RWPE2 (cell line): Measurements from ENCODE around the gene KCND1.
A peak's percentile ranks its signal among the peaks of the same experiment; 100 is the strongest.

Source experiments
- ATAC-seq: fragments of 200-7000 bp; cut with Tn5 transposase; 3 replicates; pipeline ENCODE4 v1.9.1; 2021; ENCODE audit warnings: low read depth
- DNase-seq: peaks from one replicate; pipeline ENCODE4 v3.0.0-alpha.2; 2020; ENCODE audit warnings: low spot score
- H3K27ac ChIP-seq: fragments of 450-650 bp; 2 replicates; pipeline ENCODE4 v1.5.1; 2017; ENCODE audit warnings: mild to moderate bottlenecking; ENCODE audit not compliant: poor library complexity, severe bottlenecking
- H3K27me3 ChIP-seq: fragments of 250-450 bp; sonication (Bioruptor Pico); 2 replicates; pipeline ENCODE4 v1.5.1; 2021; ENCODE audit warnings: mild to moderate bottlenecking, moderate library complexity; ENCODE audit not compliant: insufficient read depth, poor library complexity, severe bottlenecking
- H3K36me3 ChIP-seq: fragments of 250-450 bp; sonication (Bioruptor Pico); 2 replicates; pipeline ENCODE4 v1.5.1; 2020; ENCODE audit warnings: low read depth, mild to moderate bottlenecking, moderate library complexity
- H3K4me1 ChIP-seq: fragments of 250-450 bp; sonication (Bioruptor Pico); 2 replicates; pipeline ENCODE4 v1.5.1; 2021; ENCODE audit warnings: mild to moderate bottlenecking, moderate library complexity; ENCODE audit not compliant: insufficient read depth, poor library complexity, severe bottlenecking
- H3K4me3 ChIP-seq: fragments of 250-450 bp; sonication (Bioruptor Pico); 2 replicates; pipeline ENCODE4 v1.5.1; 2021; ENCODE audit warnings: mild to moderate bottlenecking, moderate library complexity; ENCODE audit not compliant: severe bottlenecking
- H3K9me3 ChIP-seq: fragments of 250-450 bp; sonication (Bioruptor Pico); 2 replicates; pipeline ENCODE4 v1.5.1; 2021; ENCODE audit warnings: mild to moderate bottlenecking, moderate library complexity; ENCODE audit not compliant: severe bottlenecking
- TF ChIP-seq, protein P1 (sequence below): fragments of 450-650 bp; IDR thresholded peaks from one replicate; pipeline ENCODE4 v1.5.1; 2017; ENCODE audit warnings: mild to moderate bottlenecking, moderate library complexity; ENCODE audit not compliant: poor library complexity, severe bottlenecking

KCND1 gene

GRCh38 chrX:48966796-48967579 is 4.7 kb downstream of the KCND1 start:
- no peak overlapping the region for H3K27ac ChIP-seq
- TF ChIP-seq, protein P1, sequence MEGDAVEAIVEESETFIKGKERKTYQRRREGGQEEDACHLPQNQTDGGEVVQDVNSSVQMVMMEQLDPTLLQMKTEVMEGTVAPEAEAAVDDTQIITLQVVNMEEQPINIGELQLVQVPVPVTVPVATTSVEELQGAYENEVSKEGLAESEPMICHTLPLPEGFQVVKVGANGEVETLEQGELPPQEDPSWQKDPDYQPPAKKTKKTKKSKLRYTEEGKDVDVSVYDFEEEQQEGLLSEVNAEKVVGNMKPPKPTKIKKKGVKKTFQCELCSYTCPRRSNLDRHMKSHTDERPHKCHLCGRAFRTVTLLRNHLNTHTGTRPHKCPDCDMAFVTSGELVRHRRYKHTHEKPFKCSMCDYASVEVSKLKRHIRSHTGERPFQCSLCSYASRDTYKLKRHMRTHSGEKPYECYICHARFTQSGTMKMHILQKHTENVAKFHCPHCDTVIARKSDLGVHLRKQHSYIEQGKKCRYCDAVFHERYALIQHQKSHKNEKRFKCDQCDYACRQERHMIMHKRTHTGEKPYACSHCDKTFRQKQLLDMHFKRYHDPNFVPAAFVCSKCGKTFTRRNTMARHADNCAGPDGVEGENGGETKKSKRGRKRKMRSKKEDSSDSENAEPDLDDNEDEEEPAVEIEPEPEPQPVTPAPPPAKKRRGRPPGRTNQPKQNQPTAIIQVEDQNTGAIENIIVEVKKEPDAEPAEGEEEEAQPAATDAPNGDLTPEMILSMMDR, result no peak
- H3K36me3 ChIP-seq, result no peaks in the 10 kb centered on the region
- H3K4me3 ChIP-seq, result no peak overlapping the region
- no peaks in the 10 kb centered on the region for H3K27me3 ChIP-seq
- no peaks in the 10 kb centered on the region for H3K4me1 ChIP-seq
- no peaks in the 10 kb centered on the region for H3K9me3 ChIP-seq
- no peak for DNase-seq
- ATAC-seq, result no peak; the same call in 2 of the 3 replicates

GRCh38 chrX:48965959-48966358 is 5.7 kb downstream of the KCND1 start:
- H3K4me1 ChIP-seq, result no peaks in the 10 kb centered on the region
- no peaks in the 10 kb centered on the region for H3K36me3 ChIP-seq
- ATAC-seq (no peak), DNase-seq (no peak)
- no peak overlapping the region for H3K27ac ChIP-seq
- H3K4me3 ChIP-seq, result no peak overlapping the region
- TF ChIP-seq, protein P1, result no peak
- no peaks in the 10 kb centered on the region for H3K27me3 ChIP-seq
- H3K9me3 ChIP-seq, result no peaks in the 10 kb centered on the region

DNA sequence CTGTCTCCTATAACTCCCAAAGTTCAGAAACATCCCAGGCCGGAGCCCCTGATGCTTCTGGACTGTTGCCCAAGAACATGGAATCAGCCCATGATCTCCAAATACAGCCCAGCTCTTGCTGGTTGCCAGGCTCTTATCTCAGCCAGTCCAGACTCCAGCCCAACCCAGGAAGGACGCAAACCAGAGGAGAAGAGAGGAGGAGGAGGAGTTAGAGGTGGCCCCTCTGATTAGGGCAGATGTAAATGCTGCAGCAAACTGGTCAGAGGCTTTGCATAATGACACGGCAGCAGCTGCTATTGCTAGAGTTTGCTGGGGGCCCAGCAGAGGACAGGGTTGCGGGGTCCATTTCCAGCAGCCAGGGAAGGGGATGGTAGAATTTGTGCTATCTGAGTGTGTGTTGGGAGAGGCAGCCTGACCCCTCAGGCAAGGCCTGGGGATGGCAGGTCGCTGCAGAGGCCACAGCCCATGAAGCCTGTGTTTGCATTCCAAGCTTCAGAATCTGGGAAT is 10.0 kb downstream of the KCND1 start:
- Histone ChIP-seq H3K9me3 (no peaks in the 10 kb centered on the region), H3K4me1 (no peaks in the 10 kb centered on the region), H3K27me3 (no peaks in the 10 kb centered on the region), H3K36me3 (no peaks in the 10 kb centered on the region), H3K4me3 (no peak overlapping the region), H3K27ac (no peak overlapping the region)
- TF ChIP-seq, protein P1, result no peak
- ATAC-seq (no peak), DNase-seq (no peak)

- Histone ChIP-seq H3K4me1 (no peaks in the 10 kb centered on the region), H3K36me3 (peaks cover 7% of the 10 kb centered on the region; the same call in 1 of the 2 replicates), H3K27me3 (no peaks in the 10 kb centered on the region), H3K27ac (no peak overlapping the region), H3K4me3 (no peak overlapping the region), H3K9me3 (no peaks in the 10 kb centered on the region)
- no peak for DNase-seq
- TF ChIP-seq, protein P1, result no peak
- ATAC-seq, result no peak
Observed at GRCh38 chrX:48960291-48960690, 11.4 kb downstream of the KCND1 start.

DNA sequence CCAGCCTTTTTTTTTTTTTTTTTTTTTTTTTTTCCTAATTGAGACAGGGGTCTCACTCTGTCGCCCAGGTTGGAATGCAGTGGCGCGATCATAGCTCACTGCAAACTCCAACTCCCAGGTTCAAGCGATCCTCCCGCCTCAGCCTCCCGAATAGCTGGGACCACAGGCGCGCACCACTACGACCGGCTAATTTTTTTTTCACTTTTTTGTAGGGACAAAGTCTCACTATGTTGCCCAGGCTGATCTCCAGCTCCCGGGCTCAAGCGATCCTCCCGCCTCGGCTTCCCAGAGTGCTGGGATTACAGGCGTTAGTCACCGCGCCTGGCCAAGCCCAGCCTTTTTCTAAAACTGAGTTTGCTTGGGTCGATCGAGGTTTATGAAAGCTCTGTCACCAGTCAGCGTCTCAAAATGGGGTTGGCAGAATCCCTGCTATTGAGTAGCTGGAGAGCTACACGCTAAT is 13.0 kb downstream of the KCND1 start:
- H3K36me3 ChIP-seq, result peaks cover 10% of the 10 kb centered on the region; the same call in 1 of the 2 replicates
- no peaks in the 10 kb centered on the region for H3K4me1 ChIP-seq
- DNase-seq (no peak), ATAC-seq (0 out of 3 replicates have a peak, but pooled peaks have one; percentile 6)
- H3K9me3 ChIP-seq, result no peaks in the 10 kb centered on the region
- peak overlapping the region; percentile 50 for H3K4me3 ChIP-seq
- H3K27ac ChIP-seq, result peak overlapping the region; percentile 78
- TF ChIP-seq, protein P1, result no peak
- H3K27me3 ChIP-seq, result no peaks in the 10 kb centered on the region
